ENCODE measurements around the gene PLD6.
"Not testable (repeated sequence)": the region's sequence is repeated elsewhere in the genome, so short reads cannot be mapped to it uniquely, and the experiment has no call there.

DNA sequence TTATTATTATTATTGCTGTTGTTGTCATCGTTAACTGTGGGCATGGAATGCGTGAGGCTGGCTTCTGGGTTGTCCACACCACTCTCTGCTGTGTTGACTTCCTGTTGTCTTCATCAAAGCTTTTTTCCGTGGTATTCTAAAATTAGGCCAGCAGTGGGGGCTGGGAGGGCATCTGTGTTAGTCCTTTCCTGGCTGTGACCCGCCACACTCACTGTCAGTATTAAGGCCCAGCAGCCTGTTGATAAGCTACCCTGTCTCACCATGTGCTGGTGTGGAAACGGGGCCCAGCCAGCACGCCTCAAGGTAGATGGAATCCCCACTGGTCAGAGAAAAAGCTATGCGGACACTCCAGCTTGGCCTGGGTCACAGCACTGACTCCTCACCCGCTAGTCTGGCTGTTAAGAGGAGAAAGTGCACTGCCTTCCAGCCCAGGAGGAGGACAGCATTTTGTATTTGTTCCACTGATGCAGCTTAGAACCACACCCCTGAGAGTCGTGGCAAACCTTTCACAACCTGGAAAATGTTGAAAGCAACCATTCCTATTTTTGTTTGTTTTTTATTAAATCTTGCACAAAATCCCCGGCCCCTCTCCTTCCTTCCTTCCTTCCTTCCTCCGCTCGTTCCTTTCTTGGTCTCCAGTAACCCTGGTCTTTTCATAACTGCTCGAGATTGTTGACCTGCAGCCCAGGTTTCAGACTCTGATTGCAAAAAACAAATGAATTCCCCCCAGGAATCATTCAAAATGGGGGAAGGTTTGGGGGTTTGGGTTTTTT is 21.0 kb downstream of the PLD6 start:
- TF ChIP-seq EP300, POLR2A, POLR2AphosphoS5 (IDR thresholded peaks at IDR 0.05): not testable (repeated sequence)
- TF ChIP-seq, protein P1, sequence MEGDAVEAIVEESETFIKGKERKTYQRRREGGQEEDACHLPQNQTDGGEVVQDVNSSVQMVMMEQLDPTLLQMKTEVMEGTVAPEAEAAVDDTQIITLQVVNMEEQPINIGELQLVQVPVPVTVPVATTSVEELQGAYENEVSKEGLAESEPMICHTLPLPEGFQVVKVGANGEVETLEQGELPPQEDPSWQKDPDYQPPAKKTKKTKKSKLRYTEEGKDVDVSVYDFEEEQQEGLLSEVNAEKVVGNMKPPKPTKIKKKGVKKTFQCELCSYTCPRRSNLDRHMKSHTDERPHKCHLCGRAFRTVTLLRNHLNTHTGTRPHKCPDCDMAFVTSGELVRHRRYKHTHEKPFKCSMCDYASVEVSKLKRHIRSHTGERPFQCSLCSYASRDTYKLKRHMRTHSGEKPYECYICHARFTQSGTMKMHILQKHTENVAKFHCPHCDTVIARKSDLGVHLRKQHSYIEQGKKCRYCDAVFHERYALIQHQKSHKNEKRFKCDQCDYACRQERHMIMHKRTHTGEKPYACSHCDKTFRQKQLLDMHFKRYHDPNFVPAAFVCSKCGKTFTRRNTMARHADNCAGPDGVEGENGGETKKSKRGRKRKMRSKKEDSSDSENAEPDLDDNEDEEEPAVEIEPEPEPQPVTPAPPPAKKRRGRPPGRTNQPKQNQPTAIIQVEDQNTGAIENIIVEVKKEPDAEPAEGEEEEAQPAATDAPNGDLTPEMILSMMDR (IDR thresholded peaks at IDR 0.05): not testable (repeated sequence)
